NCI-H69 (cell line): ENCODE data around the gene FBXW4.

Experiments
- DNase-seq: peaks from one replicate; lab custom pipeline; 2025; lab: John Stamatoyannopoulos, UW

FBXW4 gene

GRCh38 chr10:101566333-101567164 lies 128.4 kb downstream of the FBXW4 start:
- DNase-seq, result peak; percentile 89

- no peak for DNase-seq
Observed at GRCh38 chr10:101565936-101566332, 129.0 kb downstream of the FBXW4 start.

GRCh38 chr10:101565370-101565900 lies 129.5 kb downstream of the FBXW4 start:
- peak; percentile 28 for DNase-seq

GRCh38 chr10:101564490-101564991 lies 130.4 kb downstream of the FBXW4 start:
- peak; percentile 74 for DNase-seq

GRCh38 chr10:101563497-101564040 lies 131.4 kb downstream of the FBXW4 start:
- DNase-seq, result no peak

GRCh38 chr10:101563007-101563406 lies 132.0 kb downstream of the FBXW4 start:
- no peak for DNase-seq

GRCh38 chr10:101562231-101562630 lies 132.7 kb downstream of the FBXW4 start:
- no peak for DNase-seq

- DNase-seq, result peak; percentile 90
Observed at GRCh38 chr10:101561068-101561915, 133.7 kb downstream of the FBXW4 start.
